HUDEP-2 (cell line): ENCODE results near the gene UBAP1L.

Experiments used
- DNase-seq, 76 experiments: peaks; one replicate each; lab custom pipeline; 2025; ENCODE audit not compliant: unreplicated experiment in 76 of 76; lab: John Stamatoyannopoulos, UW

Gene UBAP1L

DNA sequence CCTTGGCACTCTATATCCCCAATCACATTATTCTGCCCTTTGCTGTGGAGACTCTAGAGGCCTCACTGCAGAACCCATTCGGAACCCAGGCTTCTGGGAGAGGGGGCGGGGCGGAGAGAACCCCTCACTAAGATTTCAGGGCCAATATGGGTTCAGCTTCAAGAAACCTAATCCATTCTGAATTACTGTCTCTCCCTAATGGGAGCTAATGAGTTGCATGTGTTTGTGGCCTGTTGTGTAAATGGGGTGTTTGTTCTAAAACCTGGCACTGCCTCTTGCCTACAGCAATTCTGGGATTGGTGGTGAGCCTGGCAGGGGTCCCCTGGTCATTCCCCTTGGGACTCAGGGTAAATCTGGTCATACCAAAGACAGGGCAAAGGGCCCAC is 46.6 kb downstream of the UBAP1L start:
- no peak for DNase-seq

- DNase-seq: no peak
These were observed 47.2 kb downstream of the UBAP1L start, which contains the start of gene RASL12 for GRCh38 chr15:65067645-65068402. Gene RASL12 (minus strand): TSS chr15:65067991. CDS start chr15:65067835, 156 bp downstream.

DNA sequence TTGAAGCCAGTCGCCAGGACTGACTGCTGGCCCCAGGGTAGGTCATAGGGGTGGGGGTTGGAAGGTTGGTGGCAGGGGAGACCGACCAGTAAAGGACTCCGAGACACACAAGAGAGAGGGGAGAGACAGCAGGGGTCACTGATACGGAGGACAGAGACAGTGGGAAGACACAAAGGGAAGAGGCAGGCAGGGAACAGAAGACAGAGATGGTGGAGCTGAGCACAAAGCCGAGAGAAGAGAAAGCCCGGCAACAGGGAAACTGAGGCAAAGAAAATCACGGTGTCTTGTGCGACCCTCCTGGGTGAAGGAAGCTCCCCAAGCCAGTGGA is 47.7 kb downstream of the UBAP1L start:
- no peak for DNase-seq

GRCh38 chr15:65066635-65067316 is 48.2 kb downstream of the UBAP1L start:
- no peak for DNase-seq

DNA sequence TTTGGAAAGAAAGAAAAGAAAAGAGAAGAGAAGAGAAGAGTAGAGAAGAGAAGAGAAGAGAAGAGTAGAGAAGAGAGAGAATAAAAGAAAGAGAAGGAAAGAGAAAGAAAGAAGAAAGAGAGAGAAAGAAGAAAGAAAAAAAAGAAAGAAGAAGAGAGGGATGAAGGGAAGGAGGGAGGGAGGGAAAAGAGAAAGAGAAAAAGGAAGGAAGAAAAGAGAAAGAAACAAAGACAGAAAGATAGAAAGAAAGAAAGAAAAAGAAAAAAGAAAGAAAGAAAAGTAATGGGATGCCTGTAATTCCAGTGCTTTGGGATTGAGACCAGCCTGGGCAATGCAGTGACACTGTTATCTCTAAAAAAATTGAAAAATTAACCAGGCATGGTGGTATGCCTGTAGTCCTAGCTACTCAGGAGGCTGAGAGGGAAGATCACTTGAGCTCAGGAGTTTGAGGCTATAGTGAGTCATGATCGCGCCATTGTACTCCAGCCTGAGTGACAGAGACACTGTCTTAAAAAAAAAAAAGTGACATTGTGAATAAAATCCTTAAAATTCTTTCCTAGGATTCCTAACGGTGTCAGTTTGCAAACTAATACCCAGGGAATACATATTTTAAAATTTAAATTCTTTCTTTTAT is 48.9 kb downstream of the UBAP1L start:
- no peak for DNase-seq

DNA sequence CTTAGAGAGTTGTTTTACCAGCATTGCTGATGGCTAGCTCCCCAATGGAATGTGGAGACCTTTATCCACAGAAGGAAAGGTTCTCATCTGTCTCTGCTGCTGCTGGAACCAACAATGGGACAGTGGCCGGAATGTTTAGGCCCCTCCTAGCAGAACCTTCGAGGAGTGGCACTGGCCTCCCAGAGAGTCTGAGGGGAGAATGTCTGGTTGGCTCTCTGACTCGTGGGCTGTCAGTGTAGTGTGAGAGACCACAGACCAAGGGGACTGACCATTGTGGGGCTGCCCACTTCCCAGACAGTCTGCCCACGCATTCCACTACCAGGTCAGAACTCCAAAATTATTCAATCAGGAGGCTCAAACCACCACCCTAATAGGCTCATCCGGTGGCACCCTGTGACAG is 52.3 kb downstream of the UBAP1L start:
- no peak for DNase-seq

DNA sequence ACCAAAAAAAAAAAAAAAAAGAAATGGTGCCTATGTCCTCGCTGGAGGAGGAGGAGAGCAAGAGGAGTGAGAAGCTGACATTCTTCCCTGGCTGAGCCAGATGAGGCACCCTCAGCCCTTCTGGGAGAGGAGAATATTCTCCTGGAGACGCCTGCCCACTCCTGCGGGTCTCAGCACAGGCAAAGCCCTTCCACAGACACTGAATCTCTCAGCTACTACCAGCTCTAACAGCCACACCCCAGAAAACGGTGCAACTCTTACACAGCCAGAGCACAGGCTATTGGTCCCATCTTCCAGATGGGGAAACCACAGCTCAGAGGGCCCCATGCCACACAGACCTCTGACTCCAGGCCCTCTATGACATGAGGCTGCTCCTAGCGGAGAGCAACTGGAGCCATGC is 52.9 kb downstream of the UBAP1L start:
- DNase-seq: no peak

DNA sequence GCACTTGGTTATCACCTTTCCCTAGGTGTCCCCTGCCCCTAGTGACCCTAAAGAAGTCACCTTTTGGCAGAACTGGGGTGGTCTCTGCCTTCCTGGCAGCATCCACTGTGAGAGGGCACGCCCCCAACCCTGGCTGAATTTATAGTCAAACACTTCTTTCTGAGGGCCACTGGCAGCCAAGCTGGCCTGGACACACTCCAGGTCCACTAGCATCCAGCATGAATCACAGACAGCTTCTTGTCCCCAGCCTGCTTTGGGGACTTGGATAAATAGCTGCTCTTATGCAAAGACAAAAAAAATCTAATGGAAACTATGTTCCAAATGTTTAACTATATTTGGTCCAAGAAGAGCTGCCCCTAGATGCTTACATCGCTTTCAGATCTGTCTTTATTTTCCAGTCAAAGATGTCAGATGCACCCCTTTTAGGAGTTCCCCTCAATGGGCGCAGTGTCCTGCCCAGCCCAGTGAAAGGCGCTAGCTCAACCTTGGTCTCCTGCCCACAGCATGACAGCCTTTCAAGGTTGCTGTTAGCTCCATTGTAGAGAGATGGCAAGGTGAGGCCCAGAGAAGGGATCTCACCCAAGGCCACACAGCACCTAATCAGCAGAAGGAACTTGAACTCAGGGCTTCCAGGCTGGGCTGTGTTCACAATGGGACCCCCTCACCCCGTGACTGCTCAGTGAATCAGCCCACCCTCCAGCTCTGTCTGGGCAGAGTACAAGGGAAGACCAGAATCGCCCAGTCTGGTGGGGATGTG is 54.2 kb downstream of the UBAP1L start:
- no peak for DNase-seq

DNA sequence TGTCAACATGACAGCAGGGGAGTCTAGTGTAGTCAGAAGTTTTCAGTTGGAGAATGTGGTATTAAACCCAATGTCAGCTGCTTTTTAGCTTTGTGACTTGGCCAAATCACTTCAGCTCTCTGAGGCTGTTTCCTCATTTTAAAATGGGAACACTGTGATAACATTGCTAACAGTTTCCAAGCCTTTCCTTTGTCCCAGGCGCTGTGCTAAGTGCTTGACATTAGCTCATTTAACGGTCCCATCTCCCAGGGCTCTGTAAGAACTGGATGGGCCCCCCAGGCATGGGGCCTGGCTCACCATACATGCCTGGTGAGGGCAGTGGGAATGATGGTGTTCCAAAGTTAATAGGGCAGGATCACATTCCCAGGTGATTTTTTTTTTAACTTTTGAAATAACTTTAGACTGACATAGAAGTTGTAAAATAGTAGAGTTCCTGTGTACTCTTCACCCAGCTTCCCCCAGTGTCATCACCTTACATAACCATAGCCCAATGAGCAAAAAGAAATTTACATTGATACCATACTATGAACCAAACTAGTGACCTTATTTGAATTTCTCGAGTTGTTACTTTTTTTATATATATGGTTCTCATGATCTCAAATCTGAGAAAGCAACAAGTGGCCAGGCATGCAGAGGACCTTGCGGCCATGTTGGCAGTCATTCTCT is 54.9 kb downstream of the UBAP1L start:
- no peak for DNase-seq

- no peak for DNase-seq
These were observed 55.6 kb downstream of the UBAP1L start for GRCh38 chr15:65059369-65059750.

GRCh38 chr15:65058394-65059368 is 56.3 kb downstream of the UBAP1L start:
- no peak for DNase-seq

DNA sequence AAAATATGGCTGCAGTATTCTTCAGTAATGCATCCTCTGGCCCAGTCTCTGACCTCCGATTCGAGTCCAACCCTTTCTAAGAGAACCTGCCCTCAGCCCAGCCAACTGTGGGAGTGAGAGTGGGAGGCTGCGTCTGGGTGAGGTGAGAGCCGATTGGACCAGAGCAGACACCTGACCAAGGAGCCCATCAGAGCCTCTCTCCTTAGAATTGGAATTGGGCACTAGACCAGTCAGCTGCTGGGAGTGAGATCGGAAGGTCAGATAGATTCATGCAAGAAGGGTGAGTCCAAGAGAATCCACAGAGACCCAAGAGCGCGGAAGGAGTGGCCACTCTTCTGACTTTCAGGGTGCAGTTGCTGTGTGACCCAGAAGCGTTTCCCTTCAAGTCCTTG is 57.5 kb downstream of the UBAP1L start:
- no peak for DNase-seq

DNA sequence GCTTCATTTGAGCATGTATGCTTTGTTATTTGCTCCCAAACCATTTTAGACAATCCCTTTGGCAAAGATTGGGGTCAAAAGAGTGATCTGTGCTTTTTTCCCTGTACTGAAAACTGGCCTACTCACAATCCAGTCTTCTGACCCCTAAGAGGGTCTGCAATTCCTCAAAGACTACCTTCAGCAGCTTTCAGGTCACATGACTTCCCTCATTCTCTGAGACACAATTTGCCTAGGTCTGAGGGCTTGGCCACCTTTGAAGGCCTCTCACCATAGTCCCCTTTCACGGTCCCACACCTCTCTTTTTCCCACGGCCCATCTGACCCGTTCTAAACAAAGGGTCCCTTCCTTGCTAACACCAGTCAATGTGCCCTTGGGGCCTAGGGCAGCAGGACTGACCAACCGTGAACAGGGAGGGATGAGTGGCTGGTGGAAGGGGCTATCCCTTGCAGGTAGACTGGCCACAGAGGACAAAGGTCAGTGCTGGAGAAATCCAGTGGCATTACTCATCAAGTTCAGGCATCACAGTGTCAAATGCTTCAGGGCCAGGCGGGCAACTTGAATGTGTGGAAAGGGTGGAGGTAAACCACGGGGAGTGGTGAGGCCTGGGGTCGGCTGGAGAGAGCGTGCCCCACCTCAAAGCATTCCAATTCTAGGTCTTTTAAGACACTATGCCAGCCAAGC is 58.0 kb downstream of the UBAP1L start:
- DNase-seq: no peak

DNA sequence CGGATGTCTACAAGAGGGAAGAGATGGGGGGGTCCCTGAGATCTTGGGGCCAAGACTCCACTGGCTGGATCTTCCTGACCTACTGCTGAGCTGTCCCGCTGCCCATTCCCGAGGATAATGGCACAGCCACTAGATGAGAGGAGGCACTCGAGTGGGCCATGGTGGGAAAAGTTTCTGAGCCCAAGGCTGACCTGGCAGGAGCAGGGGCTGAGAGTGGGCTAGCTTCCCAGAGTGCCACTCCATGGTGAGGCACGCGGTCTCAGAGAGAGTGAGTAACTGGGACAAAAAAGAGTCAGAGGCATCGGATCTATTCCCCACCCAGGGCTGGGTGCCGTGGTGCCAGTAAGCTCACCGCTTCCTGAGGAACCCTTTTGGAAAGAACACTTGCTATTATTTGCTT is 58.9 kb downstream of the UBAP1L start:
- DNase-seq: no peak

- DNase-seq: peak in 1 of 76 experiments; percentile 9
These were observed 59.7 kb downstream of the UBAP1L start for GRCh38 chr15:65055201-65055870.

- peak in 56 of 76 experiments; percentile 4 to 73 (median 37) for DNase-seq
These were observed 60.4 kb downstream of the UBAP1L start for GRCh38 chr15:65054333-65055200.

DNA sequence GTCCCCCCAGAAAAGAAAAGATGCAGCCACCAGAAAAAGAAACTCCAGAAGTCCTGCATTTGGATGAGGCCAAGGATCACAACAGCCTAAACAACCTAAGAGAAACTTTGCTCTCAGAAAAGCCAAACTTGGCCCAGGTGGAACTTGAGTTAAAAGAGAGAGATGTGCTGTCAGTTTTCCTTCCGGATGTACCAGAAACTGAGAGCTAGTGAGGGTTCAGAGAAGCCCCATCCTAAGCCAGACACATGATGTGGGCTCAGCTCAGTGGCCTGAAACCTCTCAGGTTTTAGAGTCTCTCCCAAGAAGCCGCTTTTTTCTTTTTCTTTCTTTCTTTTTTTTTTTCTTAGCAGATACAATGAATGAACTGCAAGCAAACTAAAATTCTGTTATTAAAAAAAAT is 62.0 kb downstream of the UBAP1L start:
- DNase-seq: no peak

DNA sequence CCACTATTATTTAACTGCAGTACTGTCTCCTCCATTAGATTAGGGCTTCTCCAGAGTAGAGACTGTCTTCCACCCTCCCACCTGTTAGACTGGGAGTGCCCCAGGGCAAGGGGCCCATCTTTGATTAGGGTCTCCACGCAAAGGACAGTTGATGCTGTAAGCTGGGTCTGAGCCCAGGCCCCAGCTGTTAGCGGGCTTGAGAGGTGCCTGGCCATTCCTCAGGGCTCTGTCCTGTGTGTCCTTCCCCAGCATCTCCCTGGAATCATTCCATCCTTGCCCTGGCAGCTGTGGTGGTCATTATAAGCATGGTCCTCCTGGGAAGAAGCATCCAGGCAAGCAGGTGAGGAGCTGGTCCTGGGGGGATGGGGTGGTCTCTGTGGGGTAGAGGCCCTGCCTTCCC is 63.7 kb downstream of the UBAP1L start:
- DNase-seq: no peak
